ENCODE measurements around the gene STK11IP. TPM values are rescaled to one million over a fixed set of nuclear protein-coding genes. Genes with fewer than 3 reads are reported as not detected.

Gene STK11IP
- total RNA-seq, 4 donors from 2014 or later, result 12.3 to 21.3 (median 14.4) TPM

DNA sequence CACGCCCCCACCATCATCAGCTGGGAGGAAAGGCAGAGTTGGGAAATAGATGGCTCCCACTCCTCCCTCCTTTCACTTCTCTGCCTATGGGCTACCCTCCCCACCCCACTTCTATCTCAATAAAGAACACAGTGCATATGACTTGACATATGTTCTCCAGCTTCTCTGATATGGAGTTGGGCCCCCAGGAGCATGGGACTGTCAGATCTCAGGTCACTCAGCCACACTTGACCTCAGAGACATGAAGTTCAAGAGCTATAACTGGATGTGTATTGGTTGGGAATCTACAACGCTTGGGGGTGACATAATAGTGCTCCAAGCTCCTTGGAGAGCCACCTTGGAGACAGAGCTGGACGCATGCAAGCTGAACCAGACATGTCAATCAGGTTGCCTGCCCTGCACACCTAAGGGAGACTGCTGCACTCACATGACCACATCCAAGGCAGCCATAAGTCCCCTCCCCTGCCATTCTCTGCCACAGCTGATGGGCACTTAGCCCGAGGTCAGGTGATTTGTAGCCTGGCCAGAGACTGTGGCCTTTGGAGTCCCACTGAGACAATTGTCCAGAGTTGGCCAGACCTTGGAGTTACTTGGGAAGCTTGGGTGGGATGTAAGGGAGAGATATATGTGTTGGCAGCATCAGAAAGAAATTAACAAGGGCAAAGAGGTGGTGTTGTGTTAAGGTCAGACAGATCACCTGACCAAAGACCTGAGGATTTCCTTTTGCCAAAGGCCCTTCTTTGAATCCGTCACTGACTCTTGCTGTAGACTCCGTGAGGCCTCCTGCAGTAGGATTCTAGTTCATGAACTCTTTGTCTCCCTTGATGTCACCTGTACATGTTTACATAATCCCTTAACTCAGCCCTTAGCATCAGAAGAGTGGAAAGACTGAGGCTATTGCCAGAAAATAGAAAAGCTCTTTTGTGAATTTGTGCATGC is 21.8 kb upstream of the STK11IP start:
- peaks cover 3 to 15% (median 4%) of the 10 kb centered on the region in 3 donors for H3K4me1 ChIP-seq
- H3K4me3 ChIP-seq, result no peak overlapping the region
- peaks cover 0 to 51% (median 0%) of the 10 kb centered on the region in 4 donors for H3K27me3 ChIP-seq
- intact Hi-C loops (cut with DNase I), result no loop called here
- TF ChIP-seq, protein P1, sequence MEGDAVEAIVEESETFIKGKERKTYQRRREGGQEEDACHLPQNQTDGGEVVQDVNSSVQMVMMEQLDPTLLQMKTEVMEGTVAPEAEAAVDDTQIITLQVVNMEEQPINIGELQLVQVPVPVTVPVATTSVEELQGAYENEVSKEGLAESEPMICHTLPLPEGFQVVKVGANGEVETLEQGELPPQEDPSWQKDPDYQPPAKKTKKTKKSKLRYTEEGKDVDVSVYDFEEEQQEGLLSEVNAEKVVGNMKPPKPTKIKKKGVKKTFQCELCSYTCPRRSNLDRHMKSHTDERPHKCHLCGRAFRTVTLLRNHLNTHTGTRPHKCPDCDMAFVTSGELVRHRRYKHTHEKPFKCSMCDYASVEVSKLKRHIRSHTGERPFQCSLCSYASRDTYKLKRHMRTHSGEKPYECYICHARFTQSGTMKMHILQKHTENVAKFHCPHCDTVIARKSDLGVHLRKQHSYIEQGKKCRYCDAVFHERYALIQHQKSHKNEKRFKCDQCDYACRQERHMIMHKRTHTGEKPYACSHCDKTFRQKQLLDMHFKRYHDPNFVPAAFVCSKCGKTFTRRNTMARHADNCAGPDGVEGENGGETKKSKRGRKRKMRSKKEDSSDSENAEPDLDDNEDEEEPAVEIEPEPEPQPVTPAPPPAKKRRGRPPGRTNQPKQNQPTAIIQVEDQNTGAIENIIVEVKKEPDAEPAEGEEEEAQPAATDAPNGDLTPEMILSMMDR (IDR thresholded peaks at IDR 0.05), result no peak
- TF ChIP-seq POLR2A (IDR thresholded peaks at IDR 0.05), result no peak
- DNase-seq, result no peak
- H3K36me3 ChIP-seq, result no peaks in the 10 kb centered on the region
- no peaks in the 10 kb centered on the region for H3K9me3 ChIP-seq
- H3K27ac ChIP-seq, result no peak overlapping the region
- 74 to 80% methylated on average over 3 to 5 of the region's 6 CpGs for WGBS, 2 donors

DNA sequence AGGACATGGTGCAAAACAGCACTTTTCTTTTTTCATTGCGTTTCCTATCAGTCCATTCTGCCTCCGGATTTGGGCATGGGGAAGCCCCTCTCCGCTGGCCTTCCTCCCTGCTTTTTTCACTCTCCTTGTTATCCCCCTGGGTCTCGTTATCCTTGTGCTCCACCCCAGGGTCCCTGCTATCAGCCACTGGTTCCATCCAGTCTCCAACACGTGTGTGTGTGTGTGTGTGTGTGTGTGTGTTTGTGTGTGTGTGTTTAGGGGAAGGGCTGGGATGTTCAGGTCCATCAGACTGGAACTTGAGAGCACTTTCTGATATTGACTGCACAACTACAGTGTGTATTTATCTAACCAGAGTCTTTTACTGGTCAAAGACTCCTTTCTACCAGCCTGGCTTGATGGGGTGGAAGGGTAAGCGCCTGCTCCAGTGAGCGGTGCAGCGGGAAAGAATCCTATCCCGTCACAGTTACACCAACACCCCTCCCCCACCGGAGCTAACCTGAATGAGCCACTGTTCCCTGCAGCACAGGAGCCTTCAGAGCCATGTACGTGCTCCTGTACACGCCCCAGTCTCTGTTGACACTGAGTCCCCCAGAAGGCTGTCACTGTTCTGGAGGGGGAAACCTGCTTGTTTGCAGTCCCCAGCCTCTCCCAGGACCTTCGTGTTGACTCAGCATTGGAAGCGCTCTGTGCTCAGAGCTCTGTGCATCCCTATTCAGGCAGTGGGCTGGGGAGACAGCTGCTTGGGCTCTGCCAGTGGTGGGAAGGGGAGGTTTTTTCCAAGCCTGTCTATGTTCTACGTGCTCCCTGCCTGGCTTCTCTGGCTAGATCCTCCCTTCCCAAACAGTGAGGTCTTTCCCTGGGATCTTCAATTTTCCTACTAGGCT is 20.9 kb upstream of the STK11IP start:
- no peaks in the 10 kb centered on the region for H3K9me3 ChIP-seq
- intact Hi-C loops (cut with DNase I), result no loop called here
- no peak for TF ChIP-seq POLR2A (IDR thresholded peaks at IDR 0.05)
- TF ChIP-seq, protein P1 (IDR thresholded peaks at IDR 0.05), result no peak
- WGBS, 2 donors, result 35 to 40% methylated on average over 7 to 8 of the region's 15 CpGs
- peaks cover 0 to 50% (median 0%) of the 10 kb centered on the region in 4 donors for H3K27me3 ChIP-seq
- no peak for DNase-seq
- no peak overlapping the region for H3K4me3 ChIP-seq
- no peaks in the 10 kb centered on the region for H3K36me3 ChIP-seq
- no peak overlapping the region for H3K27ac ChIP-seq
- peaks cover 0 to 6% (median under 1%) of the 10 kb centered on the region in 3 donors for H3K4me1 ChIP-seq

DNA sequence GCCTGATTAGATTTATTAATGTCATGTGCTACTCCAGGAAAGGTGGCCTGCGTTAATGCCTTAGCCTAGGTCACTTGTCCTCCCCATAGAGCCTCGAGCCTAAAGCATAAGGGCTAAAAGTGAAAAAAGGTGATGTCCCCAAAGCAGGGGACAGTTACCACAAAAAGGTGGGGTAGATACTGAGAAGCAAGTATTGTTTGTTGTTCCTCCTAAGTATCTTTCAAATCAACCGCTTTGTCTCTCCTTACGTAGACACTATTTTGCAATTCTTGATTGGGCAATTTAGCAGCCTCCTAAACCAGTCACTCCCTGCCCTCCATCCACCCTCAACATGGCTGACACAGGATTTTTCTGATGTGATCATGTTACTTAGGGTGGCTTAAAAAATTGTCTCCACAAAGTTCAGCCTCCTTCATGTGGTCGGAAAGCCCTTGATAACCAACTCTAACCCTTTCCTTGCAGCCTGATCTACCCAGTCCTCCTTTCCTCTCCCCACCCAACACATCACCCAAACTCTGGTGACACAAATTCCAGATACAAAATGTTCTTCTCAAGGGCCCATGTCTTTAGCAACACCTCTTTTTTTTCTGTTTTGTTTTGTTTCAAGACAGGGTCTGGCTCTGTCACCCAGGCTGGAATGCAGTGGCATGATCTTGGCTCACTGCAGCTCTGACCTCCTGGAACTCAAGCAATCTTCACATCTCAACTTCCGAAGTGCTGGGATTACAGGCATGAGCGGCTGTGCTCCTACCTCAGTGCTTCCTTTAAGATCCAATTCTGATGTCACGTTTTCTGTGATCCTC is 18.6 kb upstream of the STK11IP start:
- intact Hi-C loops (cut with DNase I), result no loop called here
- Histone ChIP-seq H3K9me3 (no peaks in the 10 kb centered on the region), H3K27ac (peak overlapping the region in 2 of 4 donors; percentile 3 to 43), H3K36me3 (no peaks in the 10 kb centered on the region), H3K27me3 (peaks cover 0 to 42% (median 0%) of the 10 kb centered on the region in 4 donors), H3K4me1 (no peaks in the 10 kb centered on the region), H3K4me3 (no peak overlapping the region)
- TF ChIP-seq, protein P1 (IDR thresholded peaks at IDR 0.05), result no peak
- TF ChIP-seq POLR2A (IDR thresholded peaks at IDR 0.05), result no peak
- DNase-seq, result no peak
- WGBS, 2 donors, result 65 to 67% methylated on average over 8 of the region's 8 CpGs

DNA sequence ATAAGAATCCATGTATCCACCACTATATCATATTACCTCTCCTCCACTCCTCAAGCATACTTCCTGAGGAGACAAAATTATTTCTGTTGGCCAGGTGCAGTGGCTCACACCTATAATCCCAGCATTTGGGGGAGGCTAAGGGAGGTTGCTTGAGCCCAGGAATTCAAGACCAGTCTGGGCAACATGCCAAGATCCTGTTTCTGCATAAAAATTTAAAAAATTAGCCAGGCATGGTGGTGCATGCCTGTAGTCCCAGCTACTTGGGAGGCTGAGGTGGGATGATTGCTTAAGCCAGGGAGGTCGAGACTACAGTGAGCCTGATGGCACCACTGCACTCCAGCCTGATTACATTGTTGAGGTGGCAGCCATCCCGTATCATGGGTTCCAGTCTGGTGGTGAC is 16.3 kb upstream of the STK11IP start:
- intact Hi-C loops (cut with DNase I), result no loop called here
- no peaks in the 10 kb centered on the region for H3K9me3 ChIP-seq
- no peak for TF ChIP-seq POLR2A (IDR thresholded peaks at IDR 0.05)
- TF ChIP-seq, protein P1 (IDR thresholded peaks at IDR 0.05), result no peak

More for the DNA sequence above, 16.3 kb upstream of the STK11IP start:
- no peak for DNase-seq
- H3K4me3 ChIP-seq, result no peak overlapping the region
- peaks cover 0 to 30% (median 0%) of the 10 kb centered on the region in 4 donors for H3K27me3 ChIP-seq
- no peaks in the 10 kb centered on the region for H3K4me1 ChIP-seq
- H3K36me3 ChIP-seq, result no peaks in the 10 kb centered on the region
- H3K27ac ChIP-seq, result no peak overlapping the region
- 57 to 67% methylated on average over 1 of the region's 2 CpGs for WGBS, 2 donors

Measured in esophagus squamous epithelium (tissue), 5 donors.